ENCODE measurements around the gene GIGYF2. TPM values are rescaled to one million over a fixed set of nuclear protein-coding genes. Genes with fewer than 3 reads are reported as not detected.

The GIGYF2 gene
- total and polyA plus RNA-seq, 3 donors from 2014 or later: 107 to 173 (median 150) TPM

DNA sequence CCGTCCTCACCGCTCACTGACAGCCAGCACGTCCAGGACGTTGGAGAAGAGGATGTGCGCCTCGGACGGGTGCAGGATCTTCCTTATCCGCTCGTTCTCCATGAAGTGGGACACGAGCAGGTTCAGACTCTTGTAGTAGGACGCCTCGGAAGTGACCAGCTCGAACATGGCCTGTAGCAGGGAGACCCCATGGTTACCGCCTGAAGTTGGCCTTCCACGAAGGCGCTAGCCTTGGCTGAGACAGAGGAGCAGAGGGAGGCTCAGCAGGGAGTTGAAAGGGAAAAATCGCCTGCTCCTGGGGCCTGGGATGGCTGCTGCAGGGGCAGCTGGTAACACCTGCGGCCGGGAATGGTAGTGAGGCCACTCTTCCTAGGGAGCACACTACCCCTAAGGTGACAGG is 197.6 kb downstream of the GIGYF2 start:
- Histone ChIP-seq H3K27me3 (no peaks in the 10 kb centered on the region), H3K36me3 (ENCODE audit: low read depth, missing control alignments) (no peaks in the 10 kb centered on the region), H3K9me3 (no peaks in the 10 kb centered on the region), H3K27ac (no peak overlapping the region), H3K4me1 (peaks cover 16% of the 10 kb centered on the region), H3K4me3 (no peak overlapping the region)
- peak; percentile 11 for DNase-seq
- TF ChIP-seq POLR2A (IDR thresholded peaks at IDR 0.05): no peak
- TF ChIP-seq, protein P1, sequence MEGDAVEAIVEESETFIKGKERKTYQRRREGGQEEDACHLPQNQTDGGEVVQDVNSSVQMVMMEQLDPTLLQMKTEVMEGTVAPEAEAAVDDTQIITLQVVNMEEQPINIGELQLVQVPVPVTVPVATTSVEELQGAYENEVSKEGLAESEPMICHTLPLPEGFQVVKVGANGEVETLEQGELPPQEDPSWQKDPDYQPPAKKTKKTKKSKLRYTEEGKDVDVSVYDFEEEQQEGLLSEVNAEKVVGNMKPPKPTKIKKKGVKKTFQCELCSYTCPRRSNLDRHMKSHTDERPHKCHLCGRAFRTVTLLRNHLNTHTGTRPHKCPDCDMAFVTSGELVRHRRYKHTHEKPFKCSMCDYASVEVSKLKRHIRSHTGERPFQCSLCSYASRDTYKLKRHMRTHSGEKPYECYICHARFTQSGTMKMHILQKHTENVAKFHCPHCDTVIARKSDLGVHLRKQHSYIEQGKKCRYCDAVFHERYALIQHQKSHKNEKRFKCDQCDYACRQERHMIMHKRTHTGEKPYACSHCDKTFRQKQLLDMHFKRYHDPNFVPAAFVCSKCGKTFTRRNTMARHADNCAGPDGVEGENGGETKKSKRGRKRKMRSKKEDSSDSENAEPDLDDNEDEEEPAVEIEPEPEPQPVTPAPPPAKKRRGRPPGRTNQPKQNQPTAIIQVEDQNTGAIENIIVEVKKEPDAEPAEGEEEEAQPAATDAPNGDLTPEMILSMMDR (IDR thresholded peaks at IDR 0.05): no peak
- intact Hi-C loops (cut with DNase I; ENCODE audit: low total_unique reads): no loop called here
- 93 to 95% methylated on average over 16 to 19 of the region's 19 CpGs for WGBS, 2 donors

DNA sequence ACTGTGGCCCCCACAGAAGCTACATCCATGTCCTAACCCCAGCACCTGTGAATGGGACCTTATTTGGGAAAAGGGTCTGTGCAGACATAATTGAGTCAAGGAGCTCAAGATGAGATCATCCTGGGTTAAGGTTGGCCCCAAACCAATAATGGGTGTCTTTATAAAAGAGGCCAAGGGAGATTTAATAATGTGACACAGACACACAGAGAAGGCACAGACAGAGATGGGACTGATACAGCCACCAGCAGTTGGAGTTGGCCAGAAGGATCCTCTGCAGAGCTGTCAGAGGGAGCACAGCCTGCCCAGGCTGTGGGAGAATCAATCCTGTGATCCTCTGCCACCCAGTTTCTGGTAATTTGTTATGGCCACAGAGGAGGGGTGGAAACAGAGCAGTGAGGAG is 199.0 kb downstream of the GIGYF2 start:
- peaks cover 8% of the 10 kb centered on the region for H3K4me1 ChIP-seq
- no peak overlapping the region for H3K27ac ChIP-seq
- H3K9me3 ChIP-seq: no peaks in the 10 kb centered on the region
- no peaks in the 10 kb centered on the region for H3K27me3 ChIP-seq
- intact Hi-C loops (cut with DNase I; ENCODE audit: low total_unique reads): no loop called here
- TF ChIP-seq, protein P1 (IDR thresholded peaks at IDR 0.05): no peak
- no peak for TF ChIP-seq POLR2A (IDR thresholded peaks at IDR 0.05)
- DNase-seq: peak; percentile 3
- no peak overlapping the region for H3K4me3 ChIP-seq
- no peaks in the 10 kb centered on the region for H3K36me3 ChIP-seq (ENCODE audit: low read depth, missing control alignments)

DNA sequence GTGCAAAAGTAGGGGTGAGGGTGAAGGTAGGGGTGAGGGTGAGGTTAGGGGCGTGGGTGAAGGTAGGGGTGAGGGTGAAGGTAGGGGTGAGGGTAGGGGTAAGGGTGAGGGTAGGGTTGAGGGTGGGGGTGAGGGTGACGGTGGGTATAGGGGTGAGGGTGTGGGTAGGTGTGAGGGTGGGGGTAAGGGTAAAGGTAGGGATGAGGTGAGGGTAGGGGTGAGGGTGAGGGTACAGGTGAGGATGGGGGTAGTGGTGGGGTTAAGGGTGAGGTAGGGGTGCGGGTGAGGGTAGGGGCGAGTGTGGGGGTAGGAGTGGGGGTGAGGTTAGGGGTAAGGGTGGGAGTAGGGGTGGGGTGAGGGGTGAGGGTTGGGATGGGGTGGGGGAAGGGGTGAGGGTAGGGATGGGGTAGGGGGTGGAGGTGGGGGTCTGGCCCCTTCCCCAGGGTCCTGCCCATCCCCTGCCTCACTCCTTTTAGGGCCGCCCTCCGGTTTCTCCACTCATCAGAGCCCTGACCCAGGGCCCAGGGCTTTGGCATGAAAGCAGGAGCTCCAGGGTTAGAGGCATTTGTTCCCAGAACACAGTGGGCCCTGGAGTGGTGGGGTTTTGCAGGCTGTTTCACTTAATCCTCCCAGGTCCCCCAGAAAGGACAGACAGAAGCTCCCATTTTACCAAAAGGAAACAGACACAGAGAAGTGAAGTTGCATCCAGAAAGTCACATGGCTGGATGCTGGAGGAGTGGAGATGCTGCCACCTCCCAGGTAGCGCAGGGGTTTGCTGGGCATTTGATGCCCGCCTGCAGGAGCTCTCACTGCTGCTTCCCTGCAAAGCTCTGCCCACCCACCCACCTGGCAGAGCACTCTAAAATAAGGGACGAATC is 199.8 kb downstream of the GIGYF2 start:
- Histone ChIP-seq H3K27me3 (no peaks in the 10 kb centered on the region), H3K4me3 (no peak overlapping the region), H3K27ac (no peak overlapping the region), H3K36me3 (ENCODE audit: low read depth, missing control alignments) (no peaks in the 10 kb centered on the region), H3K4me1 (peaks cover 4% of the 10 kb centered on the region), H3K9me3 (no peaks in the 10 kb centered on the region)
- 91 to 93% methylated on average over 8 to 9 of the region's 9 CpGs for WGBS, 2 donors
- intact Hi-C loops (cut with DNase I; ENCODE audit: low total_unique reads): no loop called here
- TF ChIP-seq, protein P1 (IDR thresholded peaks at IDR 0.05): no peak
- no peak for TF ChIP-seq POLR2A (IDR thresholded peaks at IDR 0.05)
- DNase-seq: no peak

GRCh38 chr2:232897598-232898408 is 200.7 kb downstream of the GIGYF2 start:
- WGBS, 2 donors: 83 to 93% methylated on average over 19 to 24 of the region's 24 CpGs
- Histone ChIP-seq H3K27me3 (no peaks in the 10 kb centered on the region), H3K9me3 (no peaks in the 10 kb centered on the region), H3K36me3 (ENCODE audit: low read depth, missing control alignments) (no peaks in the 10 kb centered on the region), H3K27ac (no peak overlapping the region), H3K4me3 (no peak overlapping the region), H3K4me1 (peaks cover 4% of the 10 kb centered on the region)
- no peak for DNase-seq
- intact Hi-C loops (cut with DNase I; ENCODE audit: low total_unique reads): no loop called here
- TF ChIP-seq POLR2A (IDR thresholded peaks at IDR 0.05): no peak
- TF ChIP-seq, protein P1 (IDR thresholded peaks at IDR 0.05): no peak
